ENCODE data around the gene PIK3R1.

GRCh38 chr5:68274847-68275651, 59.5 kb downstream of the PIK3R1 start:
- no peak for TF ChIP-seq POLR2A (IDR thresholded peaks at IDR 0.05)
- no peak for TF ChIP-seq POLR2AphosphoS5 (IDR thresholded peaks at IDR 0.05)
- no peak for TF ChIP-seq CTCF (IDR thresholded peaks at IDR 0.05)

All from prostate gland (tissue), 2 donors.